ENCODE measurements around the gene MREG. TPM values are rescaled to one million over a fixed set of nuclear protein-coding genes. Genes with fewer than 3 reads are reported as not detected.

MREG gene
- total and polyA plus RNA-seq, 10 of the 15 experiments (the other 5 are each of a cell fraction or from before 2014, with no cell fraction given) = 6.9 to 45.0 (median 28.5) TPM

DNA sequence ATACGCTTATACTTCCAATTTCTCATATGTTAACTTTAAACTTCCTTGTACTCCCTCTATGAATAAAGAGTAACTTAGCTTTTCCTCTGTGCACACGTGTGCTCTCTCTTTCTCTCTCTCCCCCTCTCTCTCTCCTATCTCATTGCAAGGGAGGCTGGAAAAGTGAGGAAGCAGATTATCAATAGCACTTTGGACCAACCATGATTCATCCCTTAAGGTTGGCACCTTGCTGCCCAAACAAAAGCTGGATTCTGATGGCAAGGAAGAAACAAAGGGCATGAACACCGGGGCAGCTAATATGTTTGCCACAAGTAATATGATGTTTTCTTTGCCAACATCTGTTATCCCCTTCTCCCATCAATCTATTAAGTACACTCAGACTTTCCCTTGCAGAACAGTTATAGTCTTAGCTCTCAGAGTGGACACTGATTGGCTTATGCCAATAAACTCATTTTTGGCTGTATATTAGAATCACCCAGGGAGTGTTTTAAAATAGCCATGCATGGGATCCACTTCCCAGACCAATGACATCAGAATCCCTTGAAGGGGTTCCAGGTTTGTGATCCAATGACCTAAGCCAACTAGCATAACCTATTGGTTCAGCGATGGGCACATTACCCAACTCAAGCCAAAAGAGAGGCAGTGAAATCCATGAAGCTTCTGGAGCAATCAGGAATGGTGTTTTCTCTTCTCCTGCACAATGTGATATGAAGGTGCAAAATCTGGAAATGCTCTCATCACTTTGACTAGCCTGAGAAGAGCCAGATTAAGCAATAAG lies 60.3 kb downstream of the MREG start:
- Histone ChIP-seq H4K20me1 (ENCODE audit: control insufficient read depth, insufficient read depth) (no peaks in the 10 kb centered on the region), H3K27ac (ENCODE audit: control insufficient read depth, insufficient read depth) (no peak overlapping the region), H3K4me1 (ENCODE audit: control insufficient read depth, insufficient read depth, low read length) (no peaks in the 10 kb centered on the region), H3K79me2 (ENCODE audit: control insufficient read depth, insufficient read depth, low read length) (peaks cover 8% of the 10 kb centered on the region), H3K9me3 (replicated peaks; ENCODE audit: control insufficient read depth, insufficient read depth, low read length) (no peaks in the 10 kb centered on the region; the same call in 2 of the 3 replicates), H3K4me3 (no peak overlapping the region), H3K4me2 (ENCODE audit: control insufficient read depth, insufficient read depth) (no peak overlapping the region), H3K9ac (ENCODE audit: control insufficient read depth, insufficient read depth, low read length) (no peak overlapping the region), H2AFZ (ENCODE audit: control insufficient read depth, low read depth, low read length) (no peak overlapping the region), H3K36me3 (ENCODE audit: control insufficient read depth in 2 of 2, insufficient read depth in 2 of 2, low read length in 1 of 2) (peaks cover 0 to 5% of the 10 kb centered on the region in 2 experiments; a peak in 2 of 4 replicates), H3K27me3 (replicated peaks in 1 of 2; ENCODE audit: control insufficient read depth in 2 of 2, insufficient read depth in 2 of 2, low read length in 1 of 2) (no peaks in the 10 kb centered on the region)
- 86% methylated on average over 4 of the region's 4 CpGs for WGBS (ENCODE audit: insufficient coverage, insufficient replicate concordance, low lambda C conversion rate, missing lambda C conversion rate)
- TF ChIP-seq EP300 (IDR thresholded peaks at IDR 0.05; ENCODE audit: borderline replicate concordance in 1 of 2, control insufficient read depth in 1 of 2, low read depth in 2 of 2, low read length in 2 of 2) (no peak), TBL1XR1 (IDR thresholded peaks at IDR 0.05; ENCODE audit: low read depth, low read length) (no peak), RAD21 (IDR thresholded peaks at IDR 0.05; ENCODE audit: insufficient read depth, low read depth, low read length) (no peak), LARP7 (IDR thresholded peaks at IDR 0.05) (no peak), EED (IDR thresholded peaks at IDR 0.05; ENCODE audit: low read depth) (no peak), SPI1 (IDR thresholded peaks at IDR 0.05; ENCODE audit: borderline replicate concordance, insufficient read depth, low read depth, low read length) (no peak), BRCA1 (IDR thresholded peaks at IDR 0.05; ENCODE audit: low read depth, low read length) (no peak), MEF2A (IDR thresholded peaks at IDR 0.05; ENCODE audit: insufficient read depth, low read depth, low read length) (no peak), GATAD2B (conservative IDR thresholded peaks at IDR 0.05; ENCODE audit: low read depth) (no peak), CHD4 (IDR thresholded peaks at IDR 0.05) (no peak), RBBP5 (conservative IDR thresholded peaks at IDR 0.05) (no peak), DPF2 (IDR thresholded peaks at IDR 0.05) (no peak)
- TF ChIP-seq, protein P1, sequence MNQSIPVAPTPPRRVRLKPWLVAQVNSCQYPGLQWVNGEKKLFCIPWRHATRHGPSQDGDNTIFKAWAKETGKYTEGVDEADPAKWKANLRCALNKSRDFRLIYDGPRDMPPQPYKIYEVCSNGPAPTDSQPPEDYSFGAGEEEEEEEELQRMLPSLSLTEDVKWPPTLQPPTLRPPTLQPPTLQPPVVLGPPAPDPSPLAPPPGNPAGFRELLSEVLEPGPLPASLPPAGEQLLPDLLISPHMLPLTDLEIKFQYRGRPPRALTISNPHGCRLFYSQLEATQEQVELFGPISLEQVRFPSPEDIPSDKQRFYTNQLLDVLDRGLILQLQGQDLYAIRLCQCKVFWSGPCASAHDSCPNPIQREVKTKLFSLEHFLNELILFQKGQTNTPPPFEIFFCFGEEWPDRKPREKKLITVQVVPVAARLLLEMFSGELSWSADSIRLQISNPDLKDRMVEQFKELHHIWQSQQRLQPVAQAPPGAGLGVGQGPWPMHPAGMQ (IDR thresholded peaks at IDR 0.05; ENCODE audit: borderline replicate concordance) = no peak
- TF ChIP-seq, protein P2, sequence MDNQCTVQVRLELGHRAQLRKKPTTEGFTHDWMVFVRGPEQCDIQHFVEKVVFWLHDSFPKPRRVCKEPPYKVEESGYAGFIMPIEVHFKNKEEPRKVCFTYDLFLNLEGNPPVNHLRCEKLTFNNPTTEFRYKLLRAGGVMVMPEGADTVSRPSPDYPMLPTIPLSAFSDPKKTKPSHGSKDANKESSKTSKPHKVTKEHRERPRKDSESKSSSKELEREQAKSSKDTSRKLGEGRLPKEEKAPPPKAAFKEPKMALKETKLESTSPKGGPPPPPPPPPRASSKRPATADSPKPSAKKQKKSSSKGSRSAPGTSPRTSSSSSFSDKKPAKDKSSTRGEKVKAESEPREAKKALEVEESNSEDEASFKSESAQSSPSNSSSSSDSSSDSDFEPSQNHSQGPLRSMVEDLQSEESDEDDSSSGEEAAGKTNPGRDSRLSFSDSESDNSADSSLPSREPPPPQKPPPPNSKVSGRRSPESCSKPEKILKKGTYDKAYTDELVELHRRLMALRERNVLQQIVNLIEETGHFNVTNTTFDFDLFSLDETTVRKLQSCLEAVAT (IDR thresholded peaks at IDR 0.05) = no peak
- ChIA-PET SMC1A (ENCODE audit: uncharacterized antibody, unreplicated experiment) (interaction anchor here (1.0 to 9.6 kb wide), 9 partner anchors 16 to 106 kb away, joined by 3 to 224 read pairs (median 5); no protein-coding TSS in a partner anchor), POLR2A (interaction anchor here (1.9 kb wide), 1 partner anchor 49 kb away, joined by 7 read pairs; no protein-coding TSS in a partner anchor), RAD21 (ENCODE audit: unreplicated experiment) (interaction anchor here (1.0 to 10.9 kb wide), 4 partner anchors 51 to 68 kb away, joined by 3 to 172 read pairs (median 4); no protein-coding TSS in a partner anchor), CTCF (interaction anchor here (0.9 to 12.0 kb wide), 6 partner anchors 14 to 106 kb away, joined by 4 to 323 read pairs (median 30); partner anchors contain the start of gene MREG)
- no peak for DNase-seq (ENCODE audit: low read depth, low spot score)
- BruUV-seq (replicated peaks) = no TSS peak
- ATAC-seq = no peak
- intact Hi-C loops (cut with micrococcal nuclease; ENCODE audit: unreplicated experiment) (loop anchor here (10.0 kb wide), 1 partner anchor 162 kb away; no protein-coding TSS in a partner anchor), in situ Hi-C loops (cut with MboI) (loop anchor here (5.0 kb wide), 1 partner anchor 69 kb away; no protein-coding TSS in a partner anchor)
- no peak for FAIRE-seq
